ENCODE measurements around the gene TMA7B.
"Not testable (repeated sequence)": the region's sequence is repeated elsewhere in the genome, so short reads cannot be mapped to it uniquely, and the experiment has no call there.

Gene TMA7B

DNA sequence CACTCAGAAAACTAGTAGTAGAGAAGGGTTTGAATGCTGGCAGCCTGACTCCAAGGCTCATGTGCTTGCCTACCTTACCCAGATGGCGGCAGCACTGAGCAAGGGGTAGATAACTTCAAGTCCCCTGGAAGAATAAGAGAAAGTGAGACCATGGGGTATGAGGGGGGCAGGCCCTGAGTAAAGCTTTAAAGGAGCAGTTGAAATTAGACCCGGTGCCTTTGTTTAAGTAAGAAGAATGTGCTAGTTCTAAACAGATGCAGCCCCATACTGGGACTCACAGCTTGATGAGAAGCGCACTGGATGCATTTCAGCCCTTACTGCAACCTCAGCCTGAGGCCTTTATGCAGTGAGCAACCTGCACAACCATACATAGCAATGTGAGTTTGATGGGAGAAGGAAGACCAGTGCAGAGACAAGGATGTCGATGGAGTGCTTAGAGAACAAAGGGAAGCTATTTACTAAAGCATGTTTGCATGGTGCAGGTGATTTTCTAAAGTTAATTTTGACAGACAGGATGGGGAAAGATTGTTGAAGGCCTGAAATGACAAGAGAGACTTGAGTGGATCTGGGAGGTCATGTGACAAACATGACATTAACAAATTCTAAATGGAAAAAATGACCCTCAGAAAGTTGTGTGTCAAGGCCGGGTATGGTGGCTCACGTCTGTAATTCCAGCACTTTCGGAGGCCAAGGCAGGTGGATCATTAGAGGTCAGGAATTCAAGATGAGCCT lies 27.1 kb upstream of the TMA7B start:
- no peak for DNase-seq (ENCODE audit: low read depth in 2 of 2)

- no peak for DNase-seq (ENCODE audit: low read depth in 2 of 2)
These were observed 26.5 kb upstream of the TMA7B start for GRCh38 chr22:39933741-39934140.

DNA sequence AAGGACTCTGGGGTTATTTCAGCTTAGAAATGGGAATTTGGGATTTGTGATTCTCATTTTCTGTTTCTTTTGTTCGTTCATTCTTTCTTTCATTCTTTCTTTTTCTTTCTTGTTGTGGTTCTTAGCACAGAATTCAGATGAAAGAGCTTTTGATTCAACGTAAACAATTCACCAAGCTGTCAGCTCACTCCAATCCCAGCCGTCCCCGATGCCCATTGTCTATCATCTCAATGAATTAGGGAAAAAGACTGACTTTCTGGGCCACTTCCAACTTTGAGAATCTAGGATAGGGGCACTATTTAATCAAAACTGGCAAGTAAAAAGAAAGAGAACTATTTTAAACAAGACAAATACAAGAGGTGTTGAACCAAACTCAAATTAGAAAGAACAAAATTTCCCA lies 25.1 kb upstream of the TMA7B start:
- no peak for DNase-seq (ENCODE audit: low read depth in 2 of 2)

GRCh38 chr22:39935612-39936011 lies 24.6 kb upstream of the TMA7B start:
- DNase-seq (ENCODE audit: low read depth in 2 of 2), result no peak

DNA sequence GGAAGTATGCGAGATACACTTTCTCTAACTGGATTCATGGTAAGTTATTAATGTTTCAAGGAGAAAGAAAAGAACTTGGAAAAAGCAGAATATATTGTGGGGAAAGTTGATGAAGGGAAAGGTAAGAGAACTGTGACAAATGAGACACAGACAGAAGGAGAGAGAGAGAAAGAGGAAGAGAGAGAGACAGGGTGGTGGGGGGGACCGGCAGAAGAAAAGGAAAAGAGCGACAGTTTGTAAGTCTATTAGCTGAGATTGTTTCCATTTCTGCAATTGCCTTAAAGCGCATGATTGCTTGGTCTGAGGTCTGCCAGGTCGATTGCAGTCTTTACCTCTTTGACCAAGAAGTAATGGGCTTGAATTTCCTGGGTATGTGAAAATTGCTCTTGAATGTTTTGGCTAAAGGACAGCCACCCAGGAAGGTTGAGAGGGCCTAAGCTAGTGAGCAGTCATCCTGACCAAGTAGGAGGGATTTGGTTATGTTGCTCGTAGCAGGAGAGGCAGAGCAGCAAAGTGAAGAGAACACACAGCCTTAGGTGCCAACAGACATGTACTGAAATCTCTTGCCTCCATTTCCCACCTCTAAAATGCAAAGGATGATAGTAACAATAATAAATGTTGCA lies 23.6 kb upstream of the TMA7B start:
- no peak for DNase-seq (ENCODE audit: low read depth in 2 of 2)

DNA sequence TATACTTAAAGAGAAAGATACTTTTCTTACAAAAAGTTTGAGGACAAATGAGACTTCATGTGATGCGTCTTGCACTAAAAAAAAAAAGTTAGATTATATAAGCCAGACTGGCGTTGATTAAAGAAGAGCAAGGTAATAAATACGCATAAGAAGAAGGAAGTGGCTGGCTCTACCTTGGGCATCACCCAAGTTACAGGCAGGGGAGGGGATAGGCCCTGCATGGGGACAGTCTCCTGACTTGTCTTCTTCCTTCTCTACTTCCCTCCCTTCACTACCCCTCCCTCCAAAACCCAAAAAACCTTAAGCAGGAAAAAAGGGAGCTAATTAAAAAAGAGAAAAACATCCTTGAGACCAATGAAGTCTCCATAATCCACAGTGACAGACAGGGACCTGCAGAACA lies 22.3 kb upstream of the TMA7B start:
- no peak for DNase-seq (ENCODE audit: low read depth in 2 of 2)

- peak in 1 of 2 donors; percentile 60 for DNase-seq (ENCODE audit: low read depth in 2 of 2)
These were observed 21.6 kb upstream of the TMA7B start for GRCh38 chr22:39938509-39939111.

DNA sequence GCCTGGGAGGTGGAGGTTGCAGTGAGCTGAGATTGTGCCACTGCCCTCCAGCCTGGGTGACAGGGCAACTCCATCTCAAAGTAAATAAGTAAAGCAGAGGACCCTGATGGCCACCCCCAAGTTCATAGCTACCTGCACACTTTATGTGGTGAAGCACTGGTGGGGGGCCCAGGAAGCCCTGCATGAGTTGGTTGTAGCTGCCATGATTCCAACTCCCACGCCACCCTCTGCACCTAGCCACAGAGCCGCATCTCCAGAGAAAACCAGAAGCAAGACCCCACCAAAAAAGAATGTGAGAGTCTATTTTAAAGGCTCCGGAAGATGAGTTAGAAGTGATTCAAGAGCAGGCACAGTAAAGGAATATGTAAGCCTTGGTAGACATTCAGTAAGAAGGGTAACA lies 20.4 kb upstream of the TMA7B start:
- DNase-seq (ENCODE audit: low read depth in 2 of 2), result peak in 1 of 2 donors; percentile 34

- no peak for DNase-seq (ENCODE audit: low read depth in 2 of 2)
These were observed 19.4 kb upstream of the TMA7B start for GRCh38 chr22:39940757-39941305.

GRCh38 chr22:39941601-39942000 lies 18.6 kb upstream of the TMA7B start:
- DNase-seq (ENCODE audit: low read depth in 2 of 2), result no peak

DNA sequence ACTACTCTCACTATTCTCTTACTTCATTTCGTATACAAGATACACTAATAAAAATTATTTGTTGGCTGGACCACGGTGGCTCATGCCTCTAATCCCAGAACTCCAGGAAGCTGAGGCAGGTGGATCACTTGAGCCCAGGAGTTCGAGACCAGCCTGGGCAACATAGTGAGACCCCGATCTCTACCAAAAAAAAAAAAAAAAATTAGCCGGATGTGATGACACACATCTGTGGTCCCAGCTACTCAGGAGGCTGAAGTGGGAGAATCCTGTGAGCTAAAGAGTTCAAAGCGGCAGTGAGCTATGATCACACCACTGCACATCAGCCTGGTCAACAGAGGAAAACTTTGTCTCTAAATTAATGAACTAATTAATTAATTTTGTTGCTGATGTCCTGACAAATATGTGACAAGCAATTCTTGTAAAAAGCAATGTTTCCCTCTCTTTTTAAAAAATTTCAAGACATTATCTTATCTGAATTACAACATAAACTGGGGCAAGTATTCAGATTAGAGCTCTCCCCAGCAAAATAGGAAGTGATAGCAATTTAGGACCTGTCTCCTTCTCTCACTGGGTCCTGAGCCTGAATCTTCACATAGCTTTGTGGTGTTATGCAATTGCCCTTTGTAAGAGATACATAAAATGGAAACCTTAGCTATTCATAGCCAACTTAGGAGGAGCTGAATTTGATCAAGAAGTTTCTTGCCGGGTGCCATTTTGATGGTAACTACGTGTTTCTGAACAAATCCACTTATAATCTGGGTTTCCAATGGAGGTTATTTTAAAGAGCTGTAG lies 17.6 kb upstream of the TMA7B start:
- no peak for DNase-seq (ENCODE audit: low read depth in 2 of 2)

- no peak for DNase-seq (ENCODE audit: low read depth in 2 of 2)
These were observed 16.9 kb upstream of the TMA7B start for GRCh38 chr22:39943337-39943736.

DNA sequence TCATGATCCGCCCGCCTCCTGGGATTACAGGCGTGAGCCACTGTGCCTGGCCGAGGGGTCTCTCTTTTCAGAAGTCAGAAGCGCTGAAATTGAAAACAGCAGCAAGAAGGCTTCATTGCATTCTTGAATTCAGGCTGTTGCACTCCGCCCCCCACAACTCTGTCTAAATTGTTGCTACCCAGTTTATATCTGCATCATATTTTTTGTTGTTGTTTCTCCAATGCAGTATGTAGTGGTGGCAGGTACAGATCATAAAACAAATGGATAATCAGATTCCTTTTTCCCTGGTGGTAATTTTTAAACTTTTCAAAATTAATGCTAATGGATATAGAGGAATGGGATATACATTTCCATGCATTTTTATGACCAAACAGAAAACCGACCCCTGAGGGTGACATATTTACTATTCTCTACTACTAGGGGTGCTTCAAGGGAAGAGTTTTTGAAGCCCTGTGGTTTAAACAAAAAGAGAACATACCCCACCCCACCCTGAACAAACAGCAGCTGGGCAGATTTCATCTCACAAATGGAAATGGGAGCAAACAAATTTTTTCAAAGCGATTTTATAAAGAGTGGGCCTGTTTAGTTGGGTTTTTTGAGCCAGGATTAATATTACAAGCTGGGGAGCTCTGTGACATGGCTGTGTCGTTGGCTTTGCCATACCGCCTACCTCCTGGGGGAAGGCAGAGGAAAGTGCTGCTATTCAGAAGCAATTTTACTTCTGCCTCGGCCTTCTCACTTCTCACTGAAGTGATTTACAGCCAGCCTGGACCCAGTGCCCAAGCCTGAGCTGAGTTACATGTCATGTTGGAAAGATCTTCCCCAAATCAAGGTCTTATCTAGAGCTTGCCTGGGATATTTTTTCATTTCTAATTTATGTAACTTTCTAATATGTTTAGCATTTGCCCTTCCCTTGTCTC lies 16.0 kb upstream of the TMA7B start:
- no peak for DNase-seq (ENCODE audit: low read depth in 2 of 2)

DNA sequence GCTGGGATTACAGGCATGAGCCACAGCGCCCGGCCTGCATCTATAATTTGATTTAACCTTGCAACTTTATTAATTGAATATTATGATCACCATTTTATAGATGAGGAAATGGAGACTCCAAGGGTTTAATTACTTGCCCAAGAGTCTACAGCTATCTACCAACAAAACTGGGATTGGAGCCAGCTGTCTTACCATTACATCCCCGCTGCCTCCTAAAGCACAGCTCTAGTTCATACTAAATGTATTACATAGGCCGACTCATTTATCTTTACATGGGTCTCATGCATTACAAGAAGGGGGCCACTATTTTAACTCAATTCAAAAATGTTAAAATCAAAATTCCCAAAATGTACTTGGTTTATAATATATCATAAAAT lies 14.1 kb upstream of the TMA7B start:
- no peak for DNase-seq (ENCODE audit: low read depth in 2 of 2)

DNA sequence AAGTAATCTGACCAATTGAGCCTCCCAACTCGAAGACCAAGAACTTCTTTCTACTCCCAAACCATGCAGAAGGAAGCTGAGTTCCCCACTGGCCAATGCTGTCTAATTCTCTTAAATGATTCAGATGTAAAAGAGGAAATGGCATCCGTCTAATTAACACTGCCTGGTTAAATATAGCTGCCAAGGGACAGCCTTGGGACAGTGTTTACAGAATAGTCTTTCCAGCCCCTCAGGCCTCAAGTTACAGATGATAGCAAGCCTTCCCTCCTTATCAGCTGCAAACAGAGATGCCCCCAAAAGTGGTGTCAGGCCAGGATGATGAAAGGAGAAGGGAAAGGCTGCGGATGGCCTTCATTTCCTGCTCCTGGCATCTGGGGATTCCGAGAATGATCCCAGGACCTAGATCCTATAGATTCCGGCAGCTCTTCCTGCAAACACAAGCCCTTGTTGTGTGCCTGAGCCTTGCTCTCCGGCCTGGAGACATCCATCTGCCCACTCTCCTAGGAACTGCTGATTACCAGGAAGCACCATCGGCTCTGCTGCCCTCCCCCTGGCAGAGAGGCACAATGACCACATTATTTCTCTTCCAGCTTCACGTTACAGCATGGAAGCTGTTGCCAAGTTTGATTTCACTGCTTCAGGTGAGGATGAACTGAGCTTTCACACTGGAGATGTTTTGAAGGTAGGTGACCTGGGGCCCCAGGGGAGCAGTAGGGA lies 13.5 kb upstream of the TMA7B start:
- DNase-seq (ENCODE audit: low read depth in 2 of 2), result no peak

- no peak for DNase-seq (ENCODE audit: low read depth in 2 of 2)
These were observed 12.7 kb upstream of the TMA7B start for GRCh38 chr22:39947220-39948216.

GRCh38 chr22:39949964-39950737 lies 10.0 kb upstream of the TMA7B start:
- DNase-seq (ENCODE audit: low read depth in 2 of 2), result no peak

DNA sequence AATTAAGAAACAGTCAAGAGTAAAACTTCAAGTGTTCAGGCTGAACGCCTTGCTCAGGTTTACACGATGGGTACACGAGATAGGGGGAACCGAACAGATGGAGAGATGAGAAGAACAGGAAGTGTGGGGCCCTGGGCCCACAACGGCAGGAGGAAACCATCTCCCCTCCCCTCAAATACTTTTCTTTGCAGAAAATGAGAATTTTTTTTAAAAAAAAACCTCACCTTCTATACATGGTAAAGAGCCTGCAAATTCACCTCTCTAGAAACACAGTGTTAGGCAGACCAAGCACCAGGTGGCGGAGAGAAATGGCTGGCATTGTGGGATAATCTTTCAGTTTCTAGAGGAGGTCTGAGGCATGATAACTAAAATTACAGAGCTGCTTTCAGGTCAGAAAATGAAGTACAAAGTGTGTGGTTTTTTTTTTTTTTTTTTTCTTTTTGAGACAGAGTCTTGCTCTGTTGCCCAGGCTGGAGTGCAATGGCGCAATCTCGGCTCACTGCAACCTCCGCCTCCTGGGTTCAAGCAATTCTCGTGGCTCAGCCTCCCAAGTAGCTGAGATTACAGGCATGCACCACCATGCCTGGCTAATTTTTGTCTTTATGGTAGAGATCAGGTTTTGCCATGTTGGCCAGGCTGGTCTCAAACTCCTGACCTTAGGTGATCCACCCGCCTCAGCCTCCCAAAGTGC lies 8.4 kb upstream of the TMA7B start:
- DNase-seq (ENCODE audit: low read depth in 2 of 2), result not testable (repeated sequence)
